SU-DHL-6 (cell line): ENCODE results near the gene EPHA4.

Experiments used
- EZH2phosphoT487 ChIP-seq: fragments of 200-600 bp; sonication (generic), shearing (Covaris generic); conservative IDR thresholded peaks from 2 replicates; pipeline ENCODE4 v1.6.1; 2018; ENCODE audit warnings: mild to moderate bottlenecking, antibody characterized with exemption, low read length, moderate library complexity, mixed read lengths
- TF ChIP-seq, protein P1 (sequence below): fragments of 200-600 bp; sonication (generic); IDR thresholded peaks from one replicate; pipeline ENCODE4 v1.5.1; 2017; ENCODE audit warnings: antibody characterized with exemption, mild to moderate bottlenecking, low read length, moderate library complexity; ENCODE audit not compliant: insufficient read depth, poor library complexity, severe bottlenecking

DNA sequence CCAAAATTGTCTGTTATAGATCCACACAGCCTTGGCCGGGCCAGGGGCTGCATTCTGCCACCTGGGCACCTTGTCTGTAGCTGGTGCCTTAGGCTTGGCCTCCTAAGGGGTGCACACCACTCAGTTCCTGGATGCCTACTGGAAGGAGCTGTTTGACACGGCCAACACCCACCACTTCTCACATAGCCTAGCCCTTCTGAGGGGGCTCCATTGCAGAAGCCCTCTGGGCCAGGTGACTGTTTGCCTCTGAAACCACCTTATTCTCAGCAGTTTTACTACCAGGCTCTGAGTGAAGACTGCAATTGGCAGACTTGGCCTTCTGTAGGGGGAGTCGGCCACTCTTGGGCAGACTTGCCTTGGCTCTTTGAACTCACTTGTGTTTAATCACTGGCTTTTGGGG, 39.5 kb downstream of the EPHA4 start:
- TF ChIP-seq, protein P1, sequence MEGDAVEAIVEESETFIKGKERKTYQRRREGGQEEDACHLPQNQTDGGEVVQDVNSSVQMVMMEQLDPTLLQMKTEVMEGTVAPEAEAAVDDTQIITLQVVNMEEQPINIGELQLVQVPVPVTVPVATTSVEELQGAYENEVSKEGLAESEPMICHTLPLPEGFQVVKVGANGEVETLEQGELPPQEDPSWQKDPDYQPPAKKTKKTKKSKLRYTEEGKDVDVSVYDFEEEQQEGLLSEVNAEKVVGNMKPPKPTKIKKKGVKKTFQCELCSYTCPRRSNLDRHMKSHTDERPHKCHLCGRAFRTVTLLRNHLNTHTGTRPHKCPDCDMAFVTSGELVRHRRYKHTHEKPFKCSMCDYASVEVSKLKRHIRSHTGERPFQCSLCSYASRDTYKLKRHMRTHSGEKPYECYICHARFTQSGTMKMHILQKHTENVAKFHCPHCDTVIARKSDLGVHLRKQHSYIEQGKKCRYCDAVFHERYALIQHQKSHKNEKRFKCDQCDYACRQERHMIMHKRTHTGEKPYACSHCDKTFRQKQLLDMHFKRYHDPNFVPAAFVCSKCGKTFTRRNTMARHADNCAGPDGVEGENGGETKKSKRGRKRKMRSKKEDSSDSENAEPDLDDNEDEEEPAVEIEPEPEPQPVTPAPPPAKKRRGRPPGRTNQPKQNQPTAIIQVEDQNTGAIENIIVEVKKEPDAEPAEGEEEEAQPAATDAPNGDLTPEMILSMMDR, result no peak
- no peak for TF ChIP-seq EZH2phosphoT487
